Liver (tissue), 3 donors: ENCODE data around the gene TSPO.

Source experiments
- ATF3 ChIP-seq: IDR thresholded peaks from 2 replicates; pipeline ENCODE4 v1.6.1; 2016; ENCODE audit warnings: antibody characterized with exemption
- CTCF ChIP-seq: fragments of 150-350 bp; IDR thresholded peaks from 2 replicates; pipeline ENCODE4 v1.5.1; 2017; ENCODE audit warnings: improper control_type of control experiment, low read depth, low read length; ENCODE audit not compliant: missing input control
- EGR1 ChIP-seq, 2 donors: IDR thresholded peaks; 2 replicates each; pipeline ENCODE4 v1.6.1; 2016 to 2018; ENCODE audit warnings: antibody characterized with exemption in 2 of 2, low read depth in 2 of 2
- JUND ChIP-seq, 2 donors: IDR thresholded peaks; 2 replicates each; pipeline ENCODE4 v1.6.1; 2016; ENCODE audit warnings: antibody characterized with exemption in 2 of 2
- MAX ChIP-seq: IDR thresholded peaks from 2 replicates; pipeline ENCODE4 v1.6.1; 2016; ENCODE audit warnings: antibody characterized with exemption
- NR2F2 ChIP-seq: IDR thresholded peaks from 2 replicates; pipeline ENCODE4 v1.6.1; 2016; ENCODE audit warnings: antibody characterized with exemption
- RAD21 ChIP-seq, 2 donors: IDR thresholded peaks; 2 replicates each; pipeline ENCODE4 v1.6.1; 2016; ENCODE audit warnings: antibody characterized with exemption in 2 of 2, mild to moderate bottlenecking in 2 of 2
- REST ChIP-seq: IDR thresholded peaks from 2 replicates; pipeline ENCODE4 v1.6.1; 2016; ENCODE audit warnings: antibody characterized with exemption, mild to moderate bottlenecking
- TAF1 ChIP-seq: conservative IDR thresholded peaks from 2 replicates; pipeline ENCODE4 v1.6.1; 2016; ENCODE audit warnings: antibody characterized with exemption, mild to moderate bottlenecking
- donor health status: healthy.
- donor health status: healthy.

GRCh38 chr22:43156413-43156812 lies 5.1 kb downstream of the TSPO start:
- TF ChIP-seq REST (no peak), RAD21 (IDR thresholded peaks at IDR 0.05) (no peak), TAF1 (no peak), EGR1 (IDR thresholded peaks at IDR 0.05; ENCODE audit: low read depth in 2 of 2) (no peak), CTCF (no peak), JUND (IDR thresholded peaks at IDR 0.05) (no peak), MAX (no peak), NR2F2 (no peak), ATF3 (no peak)
